Measurements from ENCODE around the gene HMX1.
A peak's percentile ranks its signal among the peaks of the same experiment; 100 is the strongest.

The HMX1 gene

DNA sequence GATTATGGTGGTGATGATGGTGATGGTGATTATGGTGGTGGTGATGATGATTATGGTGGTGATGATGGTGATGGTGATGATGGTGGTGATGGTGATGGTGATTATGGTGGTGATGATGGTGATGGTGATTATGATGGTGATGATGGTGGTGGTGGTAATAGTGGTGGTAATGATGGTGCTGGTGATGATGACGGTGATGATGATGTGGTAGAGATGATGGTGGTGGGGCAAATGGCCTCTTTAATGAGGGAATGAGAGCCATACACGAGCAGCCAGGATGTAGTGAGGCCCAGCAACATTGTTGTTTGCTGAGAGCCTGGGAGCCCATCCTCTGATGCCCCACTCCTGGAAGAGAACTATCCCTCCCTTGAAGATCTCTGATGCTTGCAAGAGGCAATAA is 29.0 kb downstream of the HMX1 start:
- no peak for DNase-seq (ENCODE audit: low spot score)

DNA sequence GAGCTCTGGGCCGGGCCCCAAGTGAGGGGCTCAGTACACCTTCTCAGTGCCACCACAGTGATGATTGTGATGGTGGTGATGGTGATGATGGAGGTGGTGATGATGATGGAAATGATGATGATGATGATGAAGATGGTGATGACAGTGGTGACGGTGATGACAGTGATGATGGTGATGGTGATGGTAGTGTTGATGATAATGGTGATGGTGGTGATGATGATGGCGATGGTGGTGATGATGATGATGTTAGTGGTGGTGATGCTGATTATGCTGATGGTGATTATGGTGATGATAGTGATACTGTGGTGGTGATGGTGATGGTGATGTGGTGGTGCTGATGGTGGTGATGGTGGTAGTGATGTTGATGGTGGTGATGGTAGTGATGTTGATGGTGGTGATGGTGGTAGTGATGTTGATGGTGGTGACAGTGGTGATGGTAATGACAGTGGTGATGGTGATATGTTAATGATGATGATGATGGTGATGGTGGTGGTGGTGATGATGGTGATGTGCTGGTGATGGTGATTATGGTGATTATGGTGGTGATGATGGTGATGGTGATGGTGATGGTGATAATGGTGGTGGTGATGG is 29.9 kb downstream of the HMX1 start:
- DNase-seq (ENCODE audit: low spot score) = no peak

DNA sequence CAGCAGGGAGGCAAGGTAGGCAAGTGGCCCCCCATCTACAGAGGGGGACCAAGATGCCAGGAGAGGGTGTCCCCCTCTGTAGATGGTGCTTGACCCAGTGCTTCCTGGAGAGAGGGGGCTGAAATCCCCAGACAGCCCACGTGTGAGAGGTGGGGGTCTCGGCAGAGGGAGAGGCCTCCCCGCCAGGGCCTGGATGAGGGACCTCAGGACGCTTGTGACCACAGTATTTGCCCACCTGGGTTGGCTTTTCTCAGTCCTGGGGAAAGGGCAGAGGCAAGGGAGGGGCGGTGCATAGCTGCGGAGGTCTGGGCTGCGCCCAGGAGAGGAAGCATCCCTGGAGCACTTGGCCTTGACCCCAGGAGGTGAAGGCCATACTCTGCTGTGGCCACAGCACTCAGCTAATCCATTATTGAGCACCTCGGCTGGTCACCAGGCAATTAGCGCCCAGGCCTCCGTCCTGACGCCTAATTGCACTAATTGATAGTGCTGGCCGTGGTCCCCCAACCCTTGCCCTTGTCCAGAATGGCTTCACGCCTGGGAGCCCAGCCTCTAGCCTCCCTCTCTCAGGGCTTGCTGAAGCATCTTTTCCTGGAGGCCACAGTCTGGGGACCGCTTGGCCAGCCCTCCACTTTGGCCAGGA is 30.7 kb downstream of the HMX1 start:
- DNase-seq (ENCODE audit: low spot score) = no peak

DNA sequence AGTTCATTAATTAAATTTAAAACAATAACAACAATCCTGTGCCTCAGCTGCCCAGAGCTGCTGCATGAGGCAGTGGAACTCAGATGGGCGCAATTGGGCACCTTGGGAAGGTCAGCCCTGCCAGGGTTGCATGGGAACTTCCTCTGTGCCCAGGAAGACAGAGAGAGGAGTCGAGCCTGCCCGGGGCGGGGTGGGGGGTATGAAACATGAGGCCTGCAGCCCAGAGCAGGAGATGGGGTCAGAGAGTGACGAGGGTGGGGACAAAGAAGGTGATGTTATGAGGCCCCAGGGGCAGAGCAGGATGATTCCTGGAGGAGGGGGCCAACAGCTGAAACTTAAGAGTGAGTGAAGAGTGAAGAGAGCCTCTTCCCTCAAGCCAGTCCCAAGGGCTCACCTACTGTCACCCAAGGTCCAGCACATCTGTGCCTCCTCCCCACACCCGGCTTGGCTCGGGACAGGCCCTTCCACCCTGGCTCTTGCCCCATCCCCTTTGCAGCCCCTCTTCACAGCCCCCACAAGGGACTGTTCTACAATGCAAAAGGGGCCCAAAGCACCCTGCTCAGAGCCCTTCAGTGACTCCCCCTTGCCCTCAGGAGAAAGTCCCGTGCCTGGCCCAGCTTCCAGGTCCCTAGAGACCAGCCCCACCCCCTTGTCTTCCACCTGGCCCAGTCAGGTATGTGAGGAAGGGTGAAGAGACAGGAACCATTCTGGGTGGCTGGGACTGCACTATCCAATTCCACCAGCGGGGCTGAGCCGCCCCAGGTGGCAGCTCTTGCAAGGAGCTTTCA is 31.4 kb downstream of the HMX1 start:
- no peak for DNase-seq (ENCODE audit: low spot score)

DNA sequence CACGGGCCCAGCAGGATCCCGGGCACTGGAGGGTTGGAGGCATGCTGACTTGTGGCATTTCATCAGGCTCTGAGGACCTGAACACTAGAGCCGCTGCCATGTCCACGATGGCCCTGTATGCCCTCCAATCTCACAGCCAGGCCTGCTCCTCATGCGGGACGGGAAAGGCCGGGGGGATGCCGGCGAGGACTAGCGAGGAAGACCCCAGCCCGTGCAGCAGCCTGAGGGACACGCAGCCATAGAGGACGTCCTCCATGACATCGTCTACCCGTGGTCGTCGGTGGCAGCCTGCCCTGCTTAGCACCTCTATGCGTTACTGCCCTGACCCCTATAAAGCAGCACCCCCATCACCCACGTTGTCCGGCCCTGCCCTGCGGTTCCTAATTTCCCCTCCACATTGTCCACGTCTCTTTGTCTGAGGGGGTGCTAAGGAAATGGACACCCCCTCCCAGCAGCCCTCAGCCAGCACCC is 32.6 kb downstream of the HMX1 start:
- no peak for DNase-seq (ENCODE audit: low spot score)

DNA sequence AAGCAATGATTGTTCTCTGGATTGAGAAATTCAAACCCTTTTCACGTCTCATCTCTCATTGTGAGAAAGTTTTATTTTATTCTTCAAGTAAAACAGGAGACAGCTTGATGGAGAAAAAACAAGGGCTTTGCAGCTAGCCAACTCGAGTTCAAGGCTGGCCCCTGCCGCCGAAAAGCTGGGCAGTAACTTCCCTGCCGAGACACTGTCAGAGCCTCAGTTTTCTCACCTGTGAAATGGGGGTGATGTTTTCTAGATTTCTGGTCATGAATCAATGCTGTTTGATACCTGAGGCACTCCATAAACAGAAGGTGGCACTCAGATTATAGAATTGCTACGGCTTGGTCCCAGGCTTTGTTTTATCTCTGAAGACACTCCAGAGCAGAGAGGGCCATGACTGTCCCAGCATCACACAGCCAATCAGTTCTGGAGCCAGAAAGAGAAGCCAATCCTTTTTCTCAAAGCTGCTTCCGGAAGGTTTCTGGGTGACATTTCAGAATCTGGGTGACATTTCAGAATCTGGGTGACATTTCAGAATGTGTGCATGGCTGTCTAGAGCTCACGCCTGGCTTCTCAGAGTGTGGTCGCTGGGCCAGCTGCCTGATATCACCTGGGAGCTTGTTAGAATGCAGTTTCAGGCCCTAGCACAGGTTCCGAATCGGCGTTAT is 33.2 kb downstream of the HMX1 start:
- DNase-seq (ENCODE audit: low spot score) = no peak

DNA sequence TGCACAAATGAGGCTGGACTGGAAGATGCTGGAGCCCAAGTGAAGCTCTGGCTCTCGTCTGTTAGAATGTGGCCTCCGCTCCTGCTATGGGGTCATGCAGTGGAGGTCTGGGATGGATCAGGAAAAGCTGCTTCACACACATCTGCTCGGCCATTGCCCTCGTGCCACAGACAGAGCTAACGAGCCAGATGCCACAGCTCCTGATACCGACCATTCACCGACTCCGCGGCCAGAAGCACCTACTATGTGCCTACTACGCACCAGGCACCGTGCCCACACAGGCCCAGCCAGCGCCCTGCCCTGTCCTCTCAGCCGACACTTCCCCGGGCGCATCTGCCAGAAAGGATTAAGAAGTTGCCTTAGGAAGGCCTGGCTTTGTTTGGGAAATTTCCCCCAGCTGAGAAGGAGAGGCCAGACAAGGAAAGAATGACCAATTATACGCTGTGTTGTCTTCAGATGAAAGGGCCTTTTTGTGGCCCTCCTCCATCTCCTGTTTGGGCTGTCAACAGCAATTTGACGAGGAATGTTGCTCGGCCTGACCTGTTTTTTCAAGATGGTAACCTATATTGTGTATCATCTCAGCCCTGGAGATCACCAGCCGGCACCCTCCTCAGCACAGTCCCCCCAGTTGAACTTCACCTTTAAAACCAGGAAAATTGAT is 34.3 kb downstream of the HMX1 start:
- DNase-seq (ENCODE audit: low spot score) = peak; percentile 37

DNA sequence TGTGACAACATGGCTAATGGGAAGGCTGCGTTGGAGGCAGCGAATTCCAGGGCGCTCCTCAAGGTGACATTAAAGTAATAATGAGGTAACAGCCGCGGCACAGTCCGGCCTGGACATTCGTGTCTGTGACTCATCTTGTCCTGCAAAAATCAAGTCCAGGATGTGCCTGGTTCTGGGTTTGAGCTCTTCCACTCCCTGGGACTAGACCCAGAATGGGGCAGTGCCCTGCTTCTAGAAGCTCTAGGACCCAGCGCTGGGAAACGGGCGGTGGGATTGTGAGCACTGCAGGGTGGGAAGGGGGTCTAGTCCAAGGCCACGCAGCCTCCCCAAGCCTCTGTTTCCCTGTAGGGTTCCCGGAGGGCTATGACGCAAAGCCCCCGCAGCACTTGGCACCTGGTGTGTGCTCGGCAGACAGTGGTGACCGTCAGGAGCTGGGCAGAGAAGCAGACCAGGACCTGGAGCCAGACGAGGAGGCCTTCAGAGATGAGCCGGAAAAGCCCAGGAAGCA is 34.9 kb downstream of the HMX1 start:
- DNase-seq (ENCODE audit: low spot score) = no peak

DNA sequence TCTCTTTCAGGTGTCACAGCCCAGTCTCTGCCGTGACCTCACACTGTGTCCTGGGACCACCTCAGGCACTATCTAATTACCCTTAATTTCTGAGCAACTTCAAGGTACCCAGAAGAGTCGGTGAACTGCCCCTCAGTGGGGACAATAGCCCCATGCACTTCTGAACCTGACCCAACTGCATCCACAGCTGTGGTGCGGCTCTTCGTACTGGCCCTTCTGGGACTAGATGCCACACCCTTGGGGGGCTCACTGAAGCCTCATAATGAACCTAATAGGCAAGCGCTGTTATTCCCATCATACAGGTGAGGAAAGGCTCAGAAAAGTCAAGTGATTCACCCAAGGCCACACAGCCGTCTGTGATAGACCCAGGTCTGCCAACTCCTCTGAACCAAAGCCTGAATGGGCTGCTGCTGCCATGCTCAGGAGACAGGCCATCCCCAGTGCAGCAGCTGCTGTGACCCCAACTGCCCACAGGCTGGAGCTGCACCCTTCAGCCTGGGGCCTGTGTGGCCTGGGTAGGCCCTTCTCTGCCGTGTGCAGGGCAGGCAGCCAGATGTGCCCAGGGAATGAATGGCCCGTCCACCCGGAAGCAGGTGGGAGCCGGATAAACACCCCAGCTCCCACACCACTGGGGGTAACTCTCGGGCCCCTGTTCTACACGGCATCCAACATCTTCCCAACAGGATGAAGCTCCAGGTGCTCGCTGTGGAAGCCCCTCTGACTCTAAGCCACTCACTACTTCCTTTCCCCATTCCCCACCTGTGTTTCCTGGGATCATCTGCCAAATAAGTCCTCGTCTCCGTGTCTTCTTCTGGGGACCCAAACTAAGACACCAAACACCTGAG is 35.9 kb downstream of the HMX1 start:
- DNase-seq (ENCODE audit: low spot score) = no peak

DNA sequence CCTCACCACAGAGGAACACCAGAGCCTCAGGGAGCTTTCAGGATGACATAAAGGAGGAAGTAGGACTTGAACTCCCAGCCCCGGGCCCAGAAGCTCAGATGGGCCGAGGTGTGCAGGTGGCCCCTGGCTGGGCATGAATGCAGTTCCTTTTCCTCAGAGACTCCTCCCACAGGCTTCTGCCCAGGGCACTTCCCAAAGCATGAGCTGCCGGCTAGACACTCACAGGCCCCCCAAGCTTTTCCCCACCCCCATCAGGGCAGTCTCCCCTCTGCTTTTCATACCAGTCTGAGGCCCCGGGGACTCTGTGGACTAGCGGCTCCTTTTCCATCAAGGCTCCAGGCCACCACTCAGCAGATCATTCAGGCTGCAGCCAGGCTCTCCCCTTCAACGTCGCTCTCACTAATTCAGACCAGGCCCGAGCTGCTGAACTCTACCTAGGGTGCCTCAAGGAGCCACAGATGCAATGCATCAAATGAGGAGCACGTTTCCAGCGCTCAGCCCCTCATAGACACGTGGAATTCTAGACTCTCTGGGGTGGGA is 36.9 kb downstream of the HMX1 start:
- DNase-seq (ENCODE audit: low spot score) = peak; percentile 32

DNA sequence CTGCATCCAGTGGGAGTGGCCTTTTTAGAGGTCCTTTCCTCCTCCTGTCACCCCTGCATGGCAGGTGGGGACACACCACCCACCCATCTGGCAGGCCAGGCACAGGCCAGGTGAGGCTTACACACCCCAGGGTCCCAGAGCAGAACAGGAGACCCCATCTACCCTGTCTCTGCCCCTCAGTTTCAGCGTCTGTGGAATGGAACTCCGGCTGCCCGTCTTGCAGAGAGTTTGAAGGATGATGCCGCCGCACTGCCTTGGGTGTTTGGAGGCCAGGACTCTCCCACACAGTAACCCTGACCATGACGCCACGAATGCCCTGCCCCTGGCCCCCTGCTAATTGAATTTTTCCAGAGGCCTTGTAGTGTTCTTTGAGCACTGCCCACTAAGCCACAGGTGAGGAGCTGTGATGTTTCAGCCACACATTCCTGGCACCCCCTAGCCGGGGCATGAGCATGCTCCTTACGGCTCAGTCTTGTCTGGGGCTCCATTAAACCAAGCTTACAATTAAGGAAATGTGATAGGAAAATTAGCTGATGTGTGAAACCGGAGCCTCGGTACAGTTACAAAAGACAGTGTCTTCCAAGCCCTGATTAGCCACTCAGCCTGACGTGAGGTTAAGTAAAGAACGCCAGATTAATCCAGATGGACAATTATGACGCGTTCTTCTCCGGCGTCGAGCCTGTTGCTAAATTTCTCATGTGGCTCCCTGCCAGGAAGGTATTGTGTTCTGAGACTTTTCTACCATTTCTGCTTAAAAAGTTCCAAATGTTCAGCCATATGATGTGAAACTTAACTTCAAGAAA is 39.3 kb downstream of the HMX1 start:
- no peak for DNase-seq (ENCODE audit: low spot score)

DNA sequence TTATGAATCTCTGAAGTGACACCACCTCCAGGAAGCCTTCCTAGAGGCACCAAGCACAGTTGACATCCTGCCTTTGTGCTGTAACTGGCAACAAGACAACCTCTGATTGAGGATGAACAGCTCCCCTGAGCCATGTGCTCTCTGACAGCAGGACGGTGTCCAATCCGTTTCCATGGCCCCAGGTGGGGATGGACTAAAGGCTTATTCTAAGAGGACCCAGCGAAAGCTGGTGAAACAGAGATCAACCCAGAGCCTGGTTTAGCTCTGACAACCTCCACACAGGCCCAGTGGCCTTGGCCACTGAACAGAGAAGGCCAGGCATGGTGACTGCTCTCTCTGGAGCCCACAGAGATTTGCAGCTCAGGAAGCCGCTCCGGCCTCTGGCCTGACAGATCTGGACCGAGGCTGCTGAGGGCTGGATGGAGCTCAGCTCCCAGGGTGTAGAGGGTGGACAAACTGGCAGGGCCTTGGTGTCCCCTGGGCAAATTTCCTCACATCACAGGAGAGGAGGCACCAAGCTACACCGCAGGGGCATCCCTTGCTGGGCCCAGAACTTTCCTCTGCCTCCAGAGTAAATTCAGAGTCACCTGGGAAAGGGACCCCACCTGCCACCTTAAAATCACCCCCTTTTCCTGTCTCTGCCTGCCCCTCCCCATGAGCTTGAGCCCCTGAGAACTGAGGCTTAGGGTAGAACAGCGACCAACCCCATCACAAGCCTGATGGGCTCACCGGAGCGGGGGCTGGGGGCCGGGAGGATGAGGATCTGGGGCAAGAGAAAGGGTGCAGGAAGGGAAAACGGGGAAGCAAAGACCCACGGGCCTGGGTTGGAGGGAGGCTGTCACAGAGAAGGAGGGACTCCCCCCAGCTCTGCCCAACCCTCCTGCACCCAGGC is 40.2 kb downstream of the HMX1 start:
- DNase-seq (ENCODE audit: low spot score) = no peak

DNA sequence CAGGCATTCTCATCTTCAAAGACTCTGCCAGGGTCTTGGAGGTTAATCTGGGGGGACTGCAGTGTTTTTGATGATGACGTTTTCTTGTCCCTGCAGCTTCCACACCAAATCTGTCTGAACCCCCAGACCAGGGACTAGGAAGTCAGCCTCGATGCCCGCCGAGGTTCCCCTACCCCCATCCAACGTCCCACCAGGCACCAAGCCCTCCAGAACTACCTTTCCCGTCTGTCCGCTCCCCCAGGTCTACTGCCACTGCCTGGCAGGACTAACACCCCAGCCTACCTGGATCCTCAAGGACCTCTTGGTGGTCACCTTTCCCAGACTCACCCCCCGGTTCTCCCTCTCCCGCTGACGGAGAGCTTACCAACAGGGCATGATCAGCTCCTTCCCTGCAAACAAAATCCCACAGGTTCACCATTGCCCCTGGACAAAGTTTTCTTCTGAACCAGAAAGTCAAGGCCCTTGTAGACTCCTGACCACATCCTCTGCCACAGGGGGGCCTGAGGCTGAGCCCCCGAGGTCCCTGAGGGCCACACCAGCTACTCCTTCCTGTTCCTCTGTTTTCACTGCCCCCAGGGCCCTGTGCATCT is 40.9 kb downstream of the HMX1 start:
- no peak for DNase-seq (ENCODE audit: low spot score)

DNA sequence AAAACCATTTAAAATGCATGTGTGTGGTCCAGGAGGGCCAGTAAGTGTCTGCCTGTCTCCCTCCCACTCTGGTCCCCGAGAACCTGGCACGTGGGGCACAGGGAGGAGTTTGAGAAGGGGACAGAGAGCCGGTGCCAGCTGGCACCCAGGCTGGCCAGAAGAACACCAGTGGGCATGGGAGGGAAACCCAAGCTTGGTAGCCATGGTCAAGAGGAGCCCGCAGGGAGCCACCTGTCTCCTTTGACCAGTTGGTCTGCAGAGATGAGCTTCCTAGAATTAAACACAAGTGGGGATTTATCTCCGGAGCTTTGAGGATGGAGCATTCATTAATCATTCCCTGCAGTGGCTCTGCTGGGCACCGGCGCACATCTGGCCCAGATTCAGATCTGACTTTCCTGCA is 41.6 kb downstream of the HMX1 start:
- DNase-seq (ENCODE audit: low spot score) = no peak

DNA sequence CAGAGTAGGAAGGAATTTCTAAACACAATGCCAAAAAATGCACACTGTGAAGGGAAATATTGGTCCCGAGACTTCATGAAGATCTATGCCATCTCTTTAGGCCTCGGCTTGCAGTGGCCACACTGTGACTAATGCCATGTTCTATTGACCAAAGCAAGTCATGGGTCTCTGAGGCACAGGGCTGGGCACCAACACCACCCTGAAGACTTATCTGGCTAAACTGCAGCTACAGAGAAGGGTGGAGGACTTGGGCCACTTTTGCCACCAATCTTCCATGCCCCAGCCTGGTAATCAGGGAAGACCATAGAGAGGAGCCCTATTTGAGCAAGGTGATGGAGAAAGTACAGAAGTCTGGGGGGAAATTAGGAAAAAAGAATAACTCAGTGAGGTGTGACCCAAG is 42.1 kb downstream of the HMX1 start:
- DNase-seq (ENCODE audit: low spot score) = no peak

DNA sequence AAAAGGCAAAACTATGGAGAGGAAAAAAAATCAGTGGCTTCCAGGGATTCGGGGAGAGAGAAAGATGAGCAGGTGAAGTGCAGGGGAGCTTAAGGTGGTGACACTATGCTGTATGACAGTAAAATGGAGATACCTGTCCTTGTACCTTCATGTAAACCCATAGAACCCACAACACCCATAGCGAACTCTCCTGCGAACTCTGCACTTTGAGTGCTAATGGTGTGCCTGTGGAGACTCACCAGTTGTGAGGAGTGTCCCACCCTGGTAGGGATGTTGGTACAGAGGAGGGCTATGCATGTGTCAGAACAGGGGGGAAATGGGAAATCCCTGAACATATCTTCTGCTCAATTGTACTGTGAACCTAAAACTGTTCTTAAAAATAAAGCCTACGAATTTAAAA is 42.8 kb downstream of the HMX1 start:
- no peak for DNase-seq (ENCODE audit: low spot score)

DNA sequence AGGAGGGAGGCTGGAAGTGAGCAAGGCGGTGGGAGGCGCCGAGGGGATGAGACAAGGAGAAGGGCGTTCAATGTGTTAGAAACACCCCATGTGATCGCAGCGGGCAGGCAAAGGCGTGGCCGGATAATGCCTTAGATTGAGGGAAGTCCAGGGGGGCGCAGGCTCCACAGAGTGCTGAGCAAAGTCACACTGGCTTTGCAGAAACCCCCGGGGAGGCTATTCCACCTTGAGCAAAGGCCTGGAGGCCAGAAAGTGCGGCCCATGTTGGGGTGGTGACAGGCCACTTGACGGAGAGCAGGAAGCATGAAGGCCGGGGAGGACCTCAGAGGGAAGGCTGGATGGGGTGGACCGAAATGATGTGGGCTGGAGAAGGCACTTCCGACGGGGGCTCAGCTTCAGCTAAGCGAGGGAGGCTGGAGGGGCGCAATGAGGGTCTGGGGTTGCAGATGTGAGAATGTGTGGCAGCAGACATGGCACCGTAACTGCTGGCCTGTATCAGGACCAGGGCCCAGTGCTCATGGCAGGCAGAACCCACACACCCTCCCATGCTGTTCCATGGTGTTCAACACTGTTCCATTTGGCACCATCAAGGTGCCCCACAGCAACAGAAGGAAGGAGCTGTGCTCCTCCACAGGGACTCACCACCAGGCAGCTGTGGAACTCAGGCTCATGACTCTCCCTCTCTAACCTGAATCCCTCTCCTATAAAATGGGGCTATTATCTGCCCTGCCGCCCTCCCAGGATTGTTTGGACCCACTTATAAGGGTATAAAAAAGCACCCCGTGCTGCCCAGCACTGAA is 50.3 kb downstream of the HMX1 start:
- no peak for DNase-seq (ENCODE audit: low spot score)

Measured in SK-N-DZ (cell line).